ENCODE data around the gene ZEB2.

DNA sequence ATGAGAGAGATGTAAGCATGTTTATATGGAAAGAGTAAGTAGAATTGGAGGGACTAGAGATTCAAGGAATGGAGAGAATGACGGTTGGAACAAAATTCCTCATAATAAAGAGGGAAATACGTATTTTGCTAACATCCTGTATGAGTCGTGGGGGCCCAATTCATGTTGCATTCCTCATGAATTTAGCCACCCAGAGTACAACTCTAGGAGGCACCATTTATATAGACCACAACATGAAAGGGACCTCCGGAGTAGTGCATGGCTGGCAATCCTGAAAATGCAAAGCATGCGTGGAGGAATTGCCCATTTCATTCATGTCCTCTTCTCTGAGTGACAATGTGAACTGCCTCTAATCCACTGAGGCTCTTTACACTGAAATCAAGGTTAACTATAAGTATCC, 168.2 kb downstream of the ZEB2 start:
- TF ChIP-seq, protein P1, sequence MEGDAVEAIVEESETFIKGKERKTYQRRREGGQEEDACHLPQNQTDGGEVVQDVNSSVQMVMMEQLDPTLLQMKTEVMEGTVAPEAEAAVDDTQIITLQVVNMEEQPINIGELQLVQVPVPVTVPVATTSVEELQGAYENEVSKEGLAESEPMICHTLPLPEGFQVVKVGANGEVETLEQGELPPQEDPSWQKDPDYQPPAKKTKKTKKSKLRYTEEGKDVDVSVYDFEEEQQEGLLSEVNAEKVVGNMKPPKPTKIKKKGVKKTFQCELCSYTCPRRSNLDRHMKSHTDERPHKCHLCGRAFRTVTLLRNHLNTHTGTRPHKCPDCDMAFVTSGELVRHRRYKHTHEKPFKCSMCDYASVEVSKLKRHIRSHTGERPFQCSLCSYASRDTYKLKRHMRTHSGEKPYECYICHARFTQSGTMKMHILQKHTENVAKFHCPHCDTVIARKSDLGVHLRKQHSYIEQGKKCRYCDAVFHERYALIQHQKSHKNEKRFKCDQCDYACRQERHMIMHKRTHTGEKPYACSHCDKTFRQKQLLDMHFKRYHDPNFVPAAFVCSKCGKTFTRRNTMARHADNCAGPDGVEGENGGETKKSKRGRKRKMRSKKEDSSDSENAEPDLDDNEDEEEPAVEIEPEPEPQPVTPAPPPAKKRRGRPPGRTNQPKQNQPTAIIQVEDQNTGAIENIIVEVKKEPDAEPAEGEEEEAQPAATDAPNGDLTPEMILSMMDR (IDR thresholded peaks at IDR 0.05; ENCODE audit: low read length) = no peak
- no peak for TF ChIP-seq EZH2 (IDR thresholded peaks at IDR 0.05; ENCODE audit: borderline replicate concordance, low read length)
